ENCODE measurements around the gene SLC38A7.

DNA sequence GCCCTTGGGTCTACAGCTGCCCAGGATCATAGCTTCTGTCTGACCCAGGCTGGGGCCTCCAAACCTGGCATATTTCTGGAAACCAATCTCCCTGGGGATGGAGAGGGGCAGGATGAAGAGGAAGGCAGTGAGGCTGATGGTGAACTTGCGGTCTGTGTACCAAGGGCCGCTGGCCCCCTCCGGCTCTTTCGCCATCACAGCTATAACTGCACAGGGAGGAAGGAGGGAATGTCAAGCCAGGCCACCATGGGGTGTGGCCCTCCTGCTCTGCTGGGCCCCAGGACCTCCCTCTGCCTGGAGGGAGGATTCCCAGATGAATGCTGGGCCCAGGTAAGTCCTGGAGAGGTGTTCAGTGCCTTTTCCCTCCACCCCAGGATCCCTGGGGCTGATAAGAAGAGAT lies 6.3 kb downstream of the SLC38A7 start:
- TF ChIP-seq, protein P1, sequence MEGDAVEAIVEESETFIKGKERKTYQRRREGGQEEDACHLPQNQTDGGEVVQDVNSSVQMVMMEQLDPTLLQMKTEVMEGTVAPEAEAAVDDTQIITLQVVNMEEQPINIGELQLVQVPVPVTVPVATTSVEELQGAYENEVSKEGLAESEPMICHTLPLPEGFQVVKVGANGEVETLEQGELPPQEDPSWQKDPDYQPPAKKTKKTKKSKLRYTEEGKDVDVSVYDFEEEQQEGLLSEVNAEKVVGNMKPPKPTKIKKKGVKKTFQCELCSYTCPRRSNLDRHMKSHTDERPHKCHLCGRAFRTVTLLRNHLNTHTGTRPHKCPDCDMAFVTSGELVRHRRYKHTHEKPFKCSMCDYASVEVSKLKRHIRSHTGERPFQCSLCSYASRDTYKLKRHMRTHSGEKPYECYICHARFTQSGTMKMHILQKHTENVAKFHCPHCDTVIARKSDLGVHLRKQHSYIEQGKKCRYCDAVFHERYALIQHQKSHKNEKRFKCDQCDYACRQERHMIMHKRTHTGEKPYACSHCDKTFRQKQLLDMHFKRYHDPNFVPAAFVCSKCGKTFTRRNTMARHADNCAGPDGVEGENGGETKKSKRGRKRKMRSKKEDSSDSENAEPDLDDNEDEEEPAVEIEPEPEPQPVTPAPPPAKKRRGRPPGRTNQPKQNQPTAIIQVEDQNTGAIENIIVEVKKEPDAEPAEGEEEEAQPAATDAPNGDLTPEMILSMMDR (IDR thresholded peaks at IDR 0.05; ENCODE audit: low read depth, low read length, poor library complexity, severe bottlenecking), result no peak
- no peak for TF ChIP-seq EZH2phosphoT487 (IDR thresholded peaks at IDR 0.05; ENCODE audit: borderline replicate concordance, low read length)
